ENCODE data around the gene B3GNT9. TPM values are rescaled to one million over a fixed set of nuclear protein-coding genes. Genes with fewer than 3 reads are reported as not detected.

B3GNT9 gene
- polyA plus RNA-seq, 2 of the 4 experiments (the other 2 are of a cell fraction), result 6.8 to 9.3 TPM

DNA sequence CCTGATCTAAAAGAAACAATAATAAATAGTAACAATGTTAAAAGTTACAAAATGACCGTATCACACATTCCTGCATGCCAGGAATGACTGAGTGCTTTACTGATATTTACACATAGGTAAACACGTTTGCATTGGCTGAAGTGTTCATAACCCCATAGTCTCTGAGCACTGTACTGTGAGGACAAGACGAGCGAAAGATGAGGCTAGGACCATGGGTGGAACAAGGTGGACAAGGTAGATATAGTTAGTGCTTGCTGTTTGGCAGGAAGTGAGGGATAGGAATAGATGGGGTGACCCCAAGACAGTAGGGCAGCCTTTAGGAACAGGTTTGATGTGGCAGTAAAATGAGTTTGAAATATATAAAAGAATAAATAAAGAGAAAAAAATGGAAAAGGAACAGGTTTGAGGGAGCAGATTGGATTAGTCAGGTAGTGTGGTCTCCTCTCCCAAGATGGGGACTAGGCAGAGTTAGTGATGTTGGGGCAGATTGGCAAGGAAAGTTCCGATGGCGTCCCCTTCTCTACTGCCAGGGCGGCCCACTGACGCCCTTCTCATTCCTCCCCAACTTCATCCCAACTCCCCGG lies 40.7 kb upstream of the B3GNT9 start:
- FAIRE-seq (no peak), ATAC-seq (peak; percentile 36 to 44; a peak in 5 of 6 replicates), DNase-seq (ENCODE audit: low read depth in 1 of 2, low spot score in 1 of 2) (no peak)
- 27% methylated on average over 9 of the region's 9 CpGs for WGBS (ENCODE audit: missing lambda C conversion rate)
- POLR2A ChIA-PET, result interaction anchor here (1.8 kb wide), 1 partner anchor 36 kb away, joined by 6 read pairs; the partner anchor contains the start of gene TMEM208
- Histone ChIP-seq H3K4me2 (peak overlapping the region; percentile 82), H3K4me3 (peak overlapping the region; percentile 95), H3K9me3 (no peaks in the 10 kb centered on the region), H3K27ac (peak overlapping the region; percentile 97), H3K4me1 (peaks cover 18% of the 10 kb centered on the region)
- CTCF ChIA-PET, result interaction anchor here (10.3 kb wide), 1 partner anchor 19 kb away, joined by 105 read pairs; no protein-coding TSS in a partner anchor
- TF ChIP-seq, protein P1, sequence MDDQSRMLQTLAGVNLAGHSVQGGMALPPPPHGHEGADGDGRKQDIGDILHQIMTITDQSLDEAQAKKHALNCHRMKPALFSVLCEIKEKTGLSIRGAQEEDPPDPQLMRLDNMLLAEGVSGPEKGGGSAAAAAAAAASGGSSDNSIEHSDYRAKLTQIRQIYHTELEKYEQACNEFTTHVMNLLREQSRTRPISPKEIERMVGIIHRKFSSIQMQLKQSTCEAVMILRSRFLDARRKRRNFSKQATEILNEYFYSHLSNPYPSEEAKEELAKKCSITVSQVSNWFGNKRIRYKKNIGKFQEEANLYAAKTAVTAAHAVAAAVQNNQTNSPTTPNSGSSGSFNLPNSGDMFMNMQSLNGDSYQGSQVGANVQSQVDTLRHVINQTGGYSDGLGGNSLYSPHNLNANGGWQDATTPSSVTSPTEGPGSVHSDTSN (IDR thresholded peaks at IDR 0.05), result no peak
- TF ChIP-seq ZSCAN20 (CRISPR knock-in tag; IDR thresholded peaks at IDR 0.05), result no peak
- TF ChIP-seq CBX8 (IDR thresholded peaks at IDR 0.05), result no peak
- TF ChIP-seq RNF2 (IDR thresholded peaks at IDR 0.05; ENCODE audit: borderline replicate concordance, low read depth), result no peak
- TF ChIP-seq HOXA7 (CRISPR knock-in tag; IDR thresholded peaks at IDR 0.05), result no peak
- TF ChIP-seq NPAS2 (CRISPR knock-in tag; IDR thresholded peaks at IDR 0.05; ENCODE audit: borderline replicate concordance), result no peak
- TF ChIP-seq CHD2 (IDR thresholded peaks at IDR 0.05; ENCODE audit: low read length, partially characterized antibody), result no peak
- no peak for TF ChIP-seq USF2 (IDR thresholded peaks at IDR 0.05)
- no peak for TF ChIP-seq RCOR1 (IDR thresholded peaks at IDR 0.05; ENCODE audit: low read depth, low read length)
- no peak for TF ChIP-seq GATA3 (IDR thresholded peaks at IDR 0.05; ENCODE audit: borderline replicate concordance)
- TF ChIP-seq BHLHE40 (IDR thresholded peaks at IDR 0.05; ENCODE audit: low read depth, low read length), result no peak
- no peak for TF ChIP-seq NR3C1 (IDR thresholded peaks at IDR 0.05)
- TF ChIP-seq, protein P2, sequence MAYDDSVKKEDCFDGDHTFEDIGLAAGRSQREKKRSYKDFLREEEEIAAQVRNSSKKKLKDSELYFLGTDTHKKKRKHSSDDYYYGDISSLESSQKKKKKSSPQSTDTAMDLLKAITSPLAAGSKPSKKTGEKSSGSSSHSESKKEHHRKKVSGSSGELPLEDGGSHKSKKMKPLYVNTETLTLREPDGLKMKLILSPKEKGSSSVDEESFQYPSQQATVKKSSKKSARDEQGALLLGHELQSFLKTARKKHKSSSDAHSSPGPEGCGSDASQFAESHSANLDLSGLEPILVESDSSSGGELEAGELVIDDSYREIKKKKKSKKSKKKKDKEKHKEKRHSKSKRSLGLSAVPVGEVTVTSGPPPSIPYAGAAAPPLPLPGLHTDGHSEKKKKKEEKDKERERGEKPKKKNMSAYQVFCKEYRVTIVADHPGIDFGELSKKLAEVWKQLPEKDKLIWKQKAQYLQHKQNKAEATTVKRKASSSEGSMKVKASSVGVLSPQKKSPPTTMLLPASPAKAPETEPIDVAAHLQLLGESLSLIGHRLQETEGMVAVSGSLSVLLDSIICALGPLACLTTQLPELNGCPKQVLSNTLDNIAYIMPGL (CRISPR knock-in tag; IDR thresholded peaks at IDR 0.05; ENCODE audit: borderline replicate concordance), result no peak
- TF ChIP-seq ESRRA (IDR thresholded peaks at IDR 0.05; ENCODE audit: borderline replicate concordance, low read length), result no peak

DNA sequence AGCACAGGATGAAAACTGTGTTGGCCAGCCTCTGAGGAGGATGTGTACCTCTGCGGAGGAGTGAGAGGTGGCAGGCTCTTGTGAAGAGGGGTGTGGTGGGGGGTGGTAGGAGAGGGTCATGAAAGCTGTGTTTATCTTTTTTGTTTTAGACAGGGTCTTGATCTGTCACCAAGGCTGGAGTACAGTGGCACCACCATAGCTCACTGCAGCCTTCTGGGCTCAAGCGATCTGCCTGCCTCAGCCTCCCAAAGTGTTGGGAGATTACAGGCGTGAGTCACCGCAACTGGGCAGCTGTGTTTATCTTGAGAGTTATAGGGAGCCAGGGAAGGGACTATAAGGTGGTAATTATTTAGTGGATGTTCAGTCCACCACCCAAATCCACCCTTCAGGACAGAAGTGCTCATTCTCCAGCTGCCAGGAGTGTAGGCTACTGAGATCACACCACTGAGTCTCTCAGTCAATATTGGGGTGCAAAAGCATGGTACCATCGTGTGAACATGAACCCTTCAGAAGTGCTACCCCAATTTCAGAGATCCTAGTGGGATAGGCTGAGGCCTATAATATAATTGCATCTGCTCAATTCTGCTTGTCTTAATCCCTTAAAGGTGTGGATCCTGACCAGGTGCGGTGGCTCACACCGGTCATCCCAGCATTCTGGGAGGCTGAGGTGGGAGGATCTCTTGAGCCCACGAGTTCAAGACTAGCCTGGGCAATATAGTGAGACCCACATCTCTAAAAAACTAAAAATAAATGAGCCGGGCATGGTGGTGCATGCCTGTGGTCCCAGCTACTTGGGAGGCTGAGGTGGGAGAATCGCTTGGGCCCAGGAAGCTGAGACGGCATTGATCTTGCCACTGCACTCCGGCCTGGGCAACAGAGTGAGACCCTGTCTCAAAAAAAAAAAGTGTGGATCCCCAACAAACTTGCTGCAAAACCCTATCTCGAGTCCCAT lies 39.9 kb upstream of the B3GNT9 start:
- no peak for FAIRE-seq
- 68% methylated on average over 13 of the region's 13 CpGs for WGBS (ENCODE audit: missing lambda C conversion rate)
- CTCF ChIA-PET, result interaction anchor here (0.6 to 10.7 kb wide), 8 partner anchors 18 to 237 kb away, joined by 3 to 162 read pairs (median 4); partner anchors contain the start of gene NOL3
- POLR2A ChIA-PET, result no interaction called here
- ATAC-seq, result no peak
- H3K27ac ChIP-seq, result no peak overlapping the region
- DNase-seq (ENCODE audit: low read depth in 1 of 2, low spot score in 1 of 2), result no peak
- H3K4me1 ChIP-seq, result peaks cover 24% of the 10 kb centered on the region
- H3K9me3 ChIP-seq, result no peaks in the 10 kb centered on the region
- peak overlapping the region; percentile 82 for H3K4me2 ChIP-seq
- TF ChIP-seq SREBF2 (IDR thresholded peaks at IDR 0.05) (no peak), RNF2 (IDR thresholded peaks at IDR 0.05; ENCODE audit: borderline replicate concordance, low read depth) (no peak), CHD4 (IDR thresholded peaks at IDR 0.05; ENCODE audit: borderline replicate concordance) (no peak), CEBPB (IDR thresholded peaks at IDR 0.05) (no peak)
- TF ChIP-seq, protein P3, sequence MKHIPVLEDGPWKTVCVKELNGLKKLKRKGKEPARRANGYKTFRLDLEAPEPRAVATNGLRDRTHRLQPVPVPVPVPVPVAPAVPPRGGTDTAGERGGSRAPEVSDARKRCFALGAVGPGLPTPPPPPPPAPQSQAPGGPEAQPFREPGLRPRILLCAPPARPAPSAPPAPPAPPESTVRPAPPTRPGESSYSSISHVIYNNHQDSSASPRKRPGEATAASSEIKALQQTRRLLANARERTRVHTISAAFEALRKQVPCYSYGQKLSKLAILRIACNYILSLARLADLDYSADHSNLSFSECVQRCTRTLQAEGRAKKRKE (CRISPR knock-in tag; IDR thresholded peaks at IDR 0.05; ENCODE audit: low read depth), result no peak
- no peak overlapping the region for H3K4me3 ChIP-seq
